SK-N-SH (cell line): Measurements from ENCODE around the gene CELF4.

ENCODE experiments used
- CTCF ChIP-seq: fragments of 200-600 bp; sonication (generic); IDR thresholded peaks from 2 replicates; pipeline ENCODE4 v1.6.1; 2017; ENCODE audit warnings: antibody characterized with exemption, mild to moderate bottlenecking, moderate library complexity
- JUND ChIP-seq: IDR thresholded peaks from 2 replicates; pipeline ENCODE4 v1.4.0; 2012
- RAD21 ChIP-seq: IDR thresholded peaks from 2 replicates; pipeline ENCODE4 v1.6.1; 2012; ENCODE audit warnings: mild to moderate bottlenecking, low read length
- TAF1 ChIP-seq: IDR thresholded peaks from 2 replicates; pipeline ENCODE4 v1.6.1; 2012; ENCODE audit warnings: low read depth, mild to moderate bottlenecking, low read length, moderate library complexity, borderline replicate concordance
- TCF12 ChIP-seq: IDR thresholded peaks from 2 replicates; pipeline ENCODE4 v1.4.0; 2012
- USF1 ChIP-seq: IDR thresholded peaks from 2 replicates; pipeline ENCODE4 v1.4.0; 2012; ENCODE audit warnings: low read depth, borderline replicate concordance
- USF2 ChIP-seq: fragments of 150-350 bp; IDR thresholded peaks from 2 replicates; pipeline ENCODE4 v1.6.1; 2017; ENCODE audit warnings: antibody characterized with exemption, low read length, low read depth, borderline replicate concordance
- YY1 ChIP-seq: IDR thresholded peaks from 2 replicates; pipeline ENCODE4 v1.4.0; 2012; ENCODE audit warnings: low read depth, mild to moderate bottlenecking
- TF ChIP-seq, protein P1 (sequence below): IDR thresholded peaks from 2 replicates; pipeline ENCODE4 v1.4.0; 2012; ENCODE audit warnings: low read depth, borderline replicate concordance
- TF ChIP-seq, protein P2 (sequence below): IDR thresholded peaks from 2 replicates; pipeline ENCODE4 v1.4.0; 2012; ENCODE audit warnings: low read depth

- no peak for TF ChIP-seq CTCF
- no peak for TF ChIP-seq TCF12
- no peak for TF ChIP-seq USF1
- no peak for TF ChIP-seq TAF1
- no peak for TF ChIP-seq RAD21
- TF ChIP-seq YY1 = no peak
- TF ChIP-seq USF2 = no peak
- TF ChIP-seq, protein P1, sequence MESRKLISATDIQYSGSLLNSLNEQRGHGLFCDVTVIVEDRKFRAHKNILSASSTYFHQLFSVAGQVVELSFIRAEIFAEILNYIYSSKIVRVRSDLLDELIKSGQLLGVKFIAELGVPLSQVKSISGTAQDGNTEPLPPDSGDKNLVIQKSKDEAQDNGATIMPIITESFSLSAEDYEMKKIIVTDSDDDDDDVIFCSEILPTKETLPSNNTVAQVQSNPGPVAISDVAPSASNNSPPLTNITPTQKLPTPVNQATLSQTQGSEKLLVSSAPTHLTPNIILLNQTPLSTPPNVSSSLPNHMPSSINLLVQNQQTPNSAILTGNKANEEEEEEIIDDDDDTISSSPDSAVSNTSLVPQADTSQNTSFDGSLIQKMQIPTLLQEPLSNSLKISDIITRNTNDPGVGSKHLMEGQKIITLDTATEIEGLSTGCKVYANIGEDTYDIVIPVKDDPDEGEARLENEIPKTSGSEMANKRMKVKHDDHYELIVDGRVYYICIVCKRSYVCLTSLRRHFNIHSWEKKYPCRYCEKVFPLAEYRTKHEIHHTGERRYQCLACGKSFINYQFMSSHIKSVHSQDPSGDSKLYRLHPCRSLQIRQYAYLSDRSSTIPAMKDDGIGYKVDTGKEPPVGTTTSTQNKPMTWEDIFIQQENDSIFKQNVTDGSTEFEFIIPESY = no peak
- TF ChIP-seq, protein P2, sequence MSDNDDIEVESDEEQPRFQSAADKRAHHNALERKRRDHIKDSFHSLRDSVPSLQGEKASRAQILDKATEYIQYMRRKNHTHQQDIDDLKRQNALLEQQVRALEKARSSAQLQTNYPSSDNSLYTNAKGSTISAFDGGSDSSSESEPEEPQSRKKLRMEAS = no peak
- no peak for TF ChIP-seq JUND
These were observed 74.1 kb downstream of the CELF4 start for GRCh38 chr18:37491526-37491925.
